Activated CD4-positive, CD25-positive, alpha-beta regulatory T cell treated with anti-CD3 and anti-CD28 coated beads, Interleukin-2, amount 50 U/mL, for 72 hours (primary cell): ENCODE measurements around the gene CWC27.
"Not testable (repeated sequence)": the region's sequence is repeated elsewhere in the genome, so short reads cannot be mapped to it uniquely, and the experiment has no call there.

Experiments
- DNase-seq: peaks from one replicate; pipeline ENCODE4 v3.0.0; 2021

The CWC27 gene

GRCh38 chr5:64930672-64931318 is 162.1 kb downstream of the CWC27 start:
- DNase-seq: no peak

GRCh38 chr5:64939422-64939771 is 170.7 kb downstream of the CWC27 start:
- not testable (repeated sequence) for DNase-seq

GRCh38 chr5:64939772-64940510 is 171.2 kb downstream of the CWC27 start:
- no peak for DNase-seq

- no peak for DNase-seq
Measured at GRCh38 chr5:64942460-64942859, 173.7 kb downstream of the CWC27 start.

- no peak for DNase-seq
Measured at GRCh38 chr5:64944868-64945267, 176.1 kb downstream of the CWC27 start.

GRCh38 chr5:64947031-64947430 is 178.3 kb downstream of the CWC27 start:
- no peak for DNase-seq

- no peak for DNase-seq
Measured at GRCh38 chr5:64947801-64948200, 179.1 kb downstream of the CWC27 start.

GRCh38 chr5:64949331-64949730 is 180.6 kb downstream of the CWC27 start:
- DNase-seq: no peak

GRCh38 chr5:64952951-64953673 is 184.4 kb downstream of the CWC27 start:
- DNase-seq: no peak

GRCh38 chr5:64954518-64954917 is 185.8 kb downstream of the CWC27 start:
- no peak for DNase-seq

- DNase-seq: no peak
Measured at GRCh38 chr5:64958757-64959391, 190.1 kb downstream of the CWC27 start.

- no peak for DNase-seq
Measured at GRCh38 chr5:64963278-64963677, 194.5 kb downstream of the CWC27 start.

- DNase-seq: no peak
Measured at GRCh38 chr5:64968591-64969110, 199.9 kb downstream of the CWC27 start.

GRCh38 chr5:64969578-64969977 is 200.8 kb downstream of the CWC27 start:
- DNase-seq: no peak

- no peak for DNase-seq
Measured at GRCh38 chr5:64971513-64971912, 202.8 kb downstream of the CWC27 start.

- DNase-seq: no peak
Measured at GRCh38 chr5:64971990-64972389, 203.3 kb downstream of the CWC27 start.

GRCh38 chr5:64972591-64972990 is 203.9 kb downstream of the CWC27 start:
- no peak for DNase-seq

GRCh38 chr5:64973215-64973614 is 204.5 kb downstream of the CWC27 start:
- no peak for DNase-seq

- DNase-seq: no peak
Measured at GRCh38 chr5:64977779-64978178, 209.0 kb downstream of the CWC27 start.

GRCh38 chr5:64978546-64978945 is 209.8 kb downstream of the CWC27 start:
- DNase-seq: no peak

GRCh38 chr5:64979531-64979930 is 210.8 kb downstream of the CWC27 start:
- no peak for DNase-seq

GRCh38 chr5:64980176-64980575 is 211.4 kb downstream of the CWC27 start:
- no peak for DNase-seq

- DNase-seq: no peak
Measured at GRCh38 chr5:64987768-64988167, 219.0 kb downstream of the CWC27 start.
